GM21447 (cell line): ENCODE measurements around the gene CAV3.

Experiments used
- ATAC-seq: cut with Tn5 transposase; IDR thresholded peaks from one replicate; pipeline ENCODE4 v1.9.1; 2021; ENCODE audit not compliant: unreplicated experiment

CAV3 gene

DNA sequence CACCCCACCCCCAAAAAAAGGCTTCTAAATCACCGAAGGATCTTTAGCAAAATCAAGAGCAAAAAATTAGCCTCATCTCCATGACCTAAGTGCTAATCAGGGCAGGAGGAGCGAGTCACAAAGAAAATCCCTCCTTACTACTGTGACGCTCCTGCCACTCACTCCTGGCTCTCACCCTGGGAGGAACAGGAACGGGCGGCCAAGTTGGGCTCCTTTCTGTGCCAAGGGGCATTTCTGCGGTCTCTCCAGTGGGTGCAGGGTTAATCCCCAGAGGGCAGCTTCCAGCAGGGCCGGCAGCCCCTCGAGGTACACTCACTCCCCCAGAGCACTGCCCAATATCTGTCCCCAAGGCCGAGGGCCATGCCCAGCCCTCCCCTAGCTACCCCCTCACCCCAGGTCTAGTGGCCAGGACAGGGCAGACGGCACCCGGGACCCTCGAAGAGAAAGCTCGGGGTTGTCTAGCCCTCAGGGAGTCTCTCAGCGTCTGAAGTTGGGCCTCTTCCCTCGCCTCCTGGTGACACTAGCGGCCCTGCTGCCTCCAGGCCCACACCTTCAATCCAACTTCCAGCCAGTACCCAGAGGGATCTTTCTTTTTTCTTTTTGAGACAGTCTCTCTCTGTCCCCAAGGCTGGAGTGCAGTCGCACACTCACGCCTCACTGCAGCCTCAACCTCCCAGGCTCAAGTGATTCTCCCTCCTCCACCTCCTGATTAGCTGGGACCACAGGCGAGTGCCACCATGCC lies 706 bp downstream of the CAV3 start:
- no peak for ATAC-seq

- no peak for ATAC-seq
Observed at GRCh38 chr3:8734908-8735307, 1.3 kb downstream of the CAV3 start.

DNA sequence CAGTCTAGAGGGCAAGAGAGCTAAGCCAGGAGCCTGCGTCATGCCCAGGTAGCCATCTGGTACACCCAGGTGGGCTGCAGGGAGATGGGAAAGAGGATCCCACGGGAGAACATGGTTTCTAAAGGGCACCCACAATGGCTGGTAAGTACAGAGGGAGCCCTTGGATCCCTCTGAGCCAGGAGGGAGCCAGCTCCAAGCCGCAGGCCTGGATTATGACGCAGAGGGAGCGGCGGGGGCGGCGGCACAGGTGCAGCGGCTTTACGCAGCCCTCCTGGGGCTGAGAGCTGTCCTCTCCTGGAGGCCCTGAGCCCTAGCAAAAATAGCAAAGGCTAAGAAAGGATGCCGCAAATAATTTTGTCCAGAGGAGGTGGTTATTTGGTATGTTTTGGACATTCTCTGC lies 2.8 kb downstream of the CAV3 start:
- no peak for ATAC-seq

- no peak for ATAC-seq
Observed at GRCh38 chr3:8737301-8737700, 3.7 kb downstream of the CAV3 start.

DNA sequence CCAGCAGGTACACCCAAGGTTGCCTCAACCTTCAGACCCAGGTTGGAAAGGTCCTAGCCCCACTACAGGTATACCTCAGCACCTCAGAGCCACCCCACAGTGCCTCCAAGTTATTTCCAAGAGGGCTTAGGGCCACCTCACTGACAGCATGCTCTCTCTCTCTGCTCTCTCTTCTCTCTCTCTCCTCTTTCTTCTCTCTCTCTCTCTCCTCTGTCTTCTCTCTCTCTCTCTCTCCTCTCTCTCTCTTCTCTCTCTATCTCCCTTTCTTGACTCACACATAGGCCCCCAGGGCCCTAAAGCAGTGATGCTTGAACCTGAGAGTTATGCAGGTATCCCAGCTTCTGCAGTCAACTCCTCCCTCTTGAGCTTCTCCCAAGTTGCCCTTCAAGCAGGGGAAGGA lies 4.2 kb downstream of the CAV3 start:
- no peak for ATAC-seq

- ATAC-seq = no peak
Observed at GRCh38 chr3:8738639-8739038, 5.0 kb downstream of the CAV3 start.

DNA sequence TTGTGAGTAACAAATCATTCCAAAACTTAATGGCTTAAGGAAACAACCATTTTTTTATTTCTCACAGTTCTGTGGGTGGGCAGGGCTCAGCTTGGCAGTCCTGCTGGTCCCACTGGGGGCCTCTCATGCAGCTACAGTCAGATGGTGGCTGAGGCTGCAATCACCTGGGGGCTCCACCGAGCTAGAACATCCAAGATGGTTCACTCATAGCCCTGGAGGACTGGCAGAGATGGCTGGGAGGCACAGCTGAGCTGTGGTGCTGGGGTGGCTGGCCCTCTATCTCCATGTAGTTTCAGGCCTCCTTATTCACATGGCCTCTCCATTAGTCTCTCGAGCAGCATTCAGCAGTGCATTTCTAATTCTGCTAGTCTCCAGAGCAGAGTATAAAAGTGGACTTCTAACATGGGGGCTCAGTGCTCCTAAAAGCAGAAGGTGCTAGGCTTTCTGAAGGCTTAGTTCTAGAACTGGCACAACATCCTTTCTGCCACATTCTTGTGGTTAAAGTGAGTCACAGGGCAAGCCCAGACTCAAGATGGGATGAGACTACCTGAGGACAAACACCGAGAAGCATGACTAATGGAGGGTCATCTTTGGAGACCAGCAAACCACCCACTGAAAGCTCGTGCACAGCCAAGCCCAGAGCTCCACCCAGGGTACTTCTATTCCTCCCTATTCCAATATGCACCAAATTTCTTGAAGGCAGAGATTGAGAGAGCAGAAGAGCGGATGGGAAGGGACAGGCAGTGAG lies 6.3 kb downstream of the CAV3 start:
- no peak for ATAC-seq

GRCh38 chr3:8741581-8742261 lies 8.1 kb downstream of the CAV3 start:
- ATAC-seq = no peak

GRCh38 chr3:8743021-8743601 lies 9.5 kb downstream of the CAV3 start:
- no peak for ATAC-seq

DNA sequence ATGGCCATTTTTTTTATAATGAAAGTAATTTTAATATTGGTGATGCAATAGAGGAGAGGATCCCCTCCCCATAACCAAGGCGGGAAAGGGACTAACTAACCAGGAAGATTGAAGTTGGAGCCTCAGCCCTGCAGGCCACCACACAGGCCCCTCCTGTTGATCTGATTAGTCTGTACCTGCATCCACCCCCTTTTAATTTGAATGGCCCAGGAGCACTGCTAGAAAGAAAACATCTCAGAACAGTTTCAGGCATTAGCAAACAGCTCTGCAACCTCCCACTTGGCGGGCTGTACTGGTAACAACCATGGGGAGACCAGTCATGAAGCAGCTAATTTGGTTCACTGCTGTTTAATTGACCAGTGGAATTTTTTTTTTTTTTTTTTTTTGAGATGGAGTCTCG lies 10.3 kb downstream of the CAV3 start:
- no peak for ATAC-seq

DNA sequence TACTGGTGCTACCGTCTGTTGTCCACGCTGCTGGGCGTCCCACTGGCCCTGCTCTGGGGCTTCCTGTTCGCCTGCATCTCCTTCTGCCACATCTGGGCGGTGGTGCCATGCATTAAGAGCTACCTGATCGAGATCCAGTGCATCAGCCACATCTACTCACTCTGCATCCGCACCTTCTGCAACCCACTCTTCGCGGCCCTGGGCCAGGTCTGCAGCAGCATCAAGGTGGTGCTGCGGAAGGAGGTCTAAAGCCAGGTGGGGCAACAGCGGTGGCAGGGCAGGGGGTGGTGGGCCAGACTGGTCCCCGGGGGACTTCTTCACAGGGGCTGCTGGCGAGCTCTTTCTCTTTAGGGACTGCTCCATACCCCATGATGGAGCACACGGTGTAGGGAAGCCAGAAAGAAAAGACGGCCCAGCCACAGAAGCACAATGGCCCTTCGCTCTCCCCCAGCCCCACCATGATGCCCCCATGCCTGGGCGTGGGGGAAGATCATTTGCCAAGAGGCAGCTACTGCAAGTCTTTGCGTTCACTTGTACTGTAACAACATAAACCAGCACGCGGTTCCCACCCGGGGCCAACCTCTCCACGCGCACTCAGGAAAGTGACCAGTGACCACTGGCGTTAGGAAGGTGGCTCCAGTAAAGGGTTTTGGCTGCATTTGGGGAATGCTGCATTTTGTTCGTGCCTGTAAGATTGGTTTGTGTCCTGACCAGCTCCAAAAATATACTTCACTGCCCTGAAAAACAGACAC lies 12.2 kb downstream of the CAV3 start:
- ATAC-seq = no peak

DNA sequence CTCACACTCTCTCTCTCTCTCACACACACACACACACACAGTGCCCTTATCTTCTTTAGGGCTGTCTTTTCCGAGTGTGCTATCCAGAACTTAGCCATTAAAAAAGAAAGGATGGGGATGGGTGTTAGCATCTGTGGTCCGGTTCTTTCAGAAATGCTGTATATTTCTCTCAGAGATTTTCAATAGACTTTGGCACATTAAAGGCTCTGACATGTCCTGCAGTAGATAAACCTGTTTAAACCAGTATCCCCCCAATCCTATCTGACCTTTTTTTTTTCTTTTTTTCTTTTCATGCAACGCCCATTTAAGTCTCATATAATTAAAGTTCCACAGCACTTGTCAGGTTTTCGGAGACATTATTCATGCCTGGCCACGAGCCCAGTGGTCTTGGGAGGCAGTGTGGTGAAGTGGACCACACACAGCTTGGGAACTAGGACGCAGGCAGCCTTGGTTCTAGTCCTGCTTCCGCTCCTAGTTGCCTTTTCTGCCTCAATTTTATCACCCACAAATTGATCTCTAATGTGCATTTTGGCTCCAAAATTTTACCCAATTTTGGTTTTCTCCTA lies 13.3 kb downstream of the CAV3 start:
- no peak for ATAC-seq

DNA sequence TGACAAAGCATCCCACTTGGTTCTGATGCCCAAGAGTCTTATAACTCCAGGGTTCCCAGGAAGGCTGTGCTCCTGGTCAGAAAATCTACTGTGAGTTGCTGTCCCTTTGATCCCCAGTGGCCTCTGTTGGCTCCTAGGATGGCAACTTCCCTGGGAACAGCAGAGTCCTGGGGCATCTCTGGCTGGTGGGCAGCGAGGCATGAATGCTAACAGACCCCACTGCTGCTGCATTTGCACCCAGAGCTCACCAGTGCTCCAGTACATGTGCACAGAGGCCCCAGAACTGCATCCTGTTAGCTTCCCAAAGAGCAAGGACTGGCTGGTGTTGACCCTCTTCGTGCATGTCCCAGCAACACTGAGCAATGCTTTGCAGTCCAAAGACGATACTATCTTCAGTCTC lies 15.7 kb downstream of the CAV3 start:
- ATAC-seq = no peak

- no peak for ATAC-seq
Observed at GRCh38 chr3:8752832-8753231, 19.2 kb downstream of the CAV3 start.

GRCh38 chr3:8755097-8755496 lies 21.5 kb downstream of the CAV3 start:
- no peak for ATAC-seq

DNA sequence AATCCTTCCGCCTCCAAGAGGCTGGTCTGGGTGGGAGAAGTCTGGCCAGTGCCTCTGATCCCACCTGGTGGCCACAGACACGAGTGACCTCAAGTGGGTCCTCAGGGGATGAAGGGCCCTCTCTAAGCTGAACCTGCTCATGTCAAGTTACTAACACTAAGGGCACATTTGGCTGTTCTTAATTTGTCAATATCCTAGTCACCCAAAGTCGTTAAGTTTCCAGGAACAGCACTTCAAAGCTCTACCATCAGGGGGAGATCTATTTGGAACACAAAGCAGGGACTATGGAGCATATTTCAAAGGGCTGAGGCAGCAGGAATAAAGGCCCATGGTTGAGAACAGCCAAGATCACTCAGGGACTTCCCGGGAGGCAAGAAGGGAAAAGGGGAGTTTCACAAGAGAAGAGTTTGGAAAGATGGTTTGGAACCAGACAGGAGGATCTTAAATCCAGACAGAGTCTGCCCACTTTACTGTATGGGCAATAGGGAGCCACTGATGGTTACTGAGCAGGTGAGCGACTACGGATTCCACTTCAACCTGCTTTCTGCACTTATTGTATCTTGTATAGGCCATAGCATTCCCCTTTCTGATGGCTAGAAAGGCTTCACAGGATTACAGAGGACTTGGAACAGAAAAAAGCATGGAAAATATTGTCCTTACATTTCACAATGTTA lies 22.1 kb downstream of the CAV3 start:
- ATAC-seq = no peak

DNA sequence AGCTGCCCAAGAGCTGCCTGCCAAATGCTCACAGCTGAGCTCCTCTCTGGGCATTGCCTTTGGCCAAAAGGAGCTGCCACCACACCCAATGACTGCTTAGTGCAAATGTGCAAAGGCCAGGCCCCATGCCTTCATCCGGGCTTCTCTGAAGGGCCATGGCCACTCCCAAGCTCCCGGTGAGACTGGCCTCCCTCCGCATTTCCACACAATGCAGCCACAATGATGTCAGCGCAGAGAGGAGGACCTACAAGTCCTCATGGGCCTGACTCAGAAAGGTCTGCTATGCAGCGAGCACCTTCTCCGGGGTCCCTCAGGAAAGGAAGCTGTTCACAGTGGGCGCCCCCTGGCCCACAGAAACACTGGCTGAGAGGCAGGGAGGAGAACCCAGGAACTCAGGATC lies 23.1 kb downstream of the CAV3 start:
- no peak for ATAC-seq

DNA sequence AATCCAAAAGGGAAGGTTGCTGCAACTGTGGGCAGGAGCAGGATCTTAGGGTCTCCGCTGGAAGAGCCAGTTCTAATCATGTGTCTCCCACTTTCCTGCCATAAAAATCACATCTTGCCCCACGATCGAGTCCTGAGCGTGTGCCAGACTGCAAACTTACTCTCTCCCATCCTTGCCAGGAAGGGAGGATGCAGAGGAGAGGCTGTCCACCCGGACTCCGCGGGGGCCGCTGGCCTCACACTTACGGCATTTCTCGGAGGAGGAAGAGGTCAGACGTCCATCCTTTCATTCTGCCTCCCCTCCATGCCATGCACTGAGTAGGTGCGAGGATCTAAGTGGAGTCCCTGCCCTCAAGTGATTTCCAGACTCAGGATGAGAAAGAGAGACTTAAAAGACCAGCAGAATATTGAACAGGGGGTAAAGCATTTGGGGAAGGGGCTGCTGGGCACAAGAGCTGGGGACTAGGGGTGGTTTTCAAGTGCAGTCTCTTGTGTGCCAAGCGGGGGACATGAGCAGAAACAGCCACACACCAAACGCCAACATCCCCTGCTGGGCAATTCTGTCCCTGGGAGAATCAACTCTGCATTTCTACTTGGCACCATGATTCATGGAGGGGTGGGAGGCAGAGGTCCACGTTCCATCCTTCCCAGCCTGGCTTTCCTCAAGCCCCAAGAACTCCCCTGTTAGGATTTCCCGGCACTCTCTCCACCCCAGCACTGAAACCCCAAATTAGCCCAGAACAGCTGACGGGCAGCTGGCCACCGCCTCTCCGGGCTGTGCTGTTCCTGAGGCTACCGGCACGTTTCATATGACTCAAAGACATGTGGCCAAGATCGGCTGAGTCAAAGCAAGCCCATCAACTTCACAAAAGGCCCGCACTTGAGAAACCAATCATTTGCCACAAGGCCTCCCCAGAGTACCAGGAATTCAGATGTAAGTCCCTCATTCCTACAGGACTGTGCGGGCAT lies 24.2 kb downstream of the CAV3 start:
- no peak for ATAC-seq
